NCI-H1930 (cell line): ENCODE data around the gene VWF.

Experiments used
- DNase-seq, 2 experiments: peaks; one replicate each; lab custom pipeline; 2025; lab: John Stamatoyannopoulos, UW

Gene VWF

DNA sequence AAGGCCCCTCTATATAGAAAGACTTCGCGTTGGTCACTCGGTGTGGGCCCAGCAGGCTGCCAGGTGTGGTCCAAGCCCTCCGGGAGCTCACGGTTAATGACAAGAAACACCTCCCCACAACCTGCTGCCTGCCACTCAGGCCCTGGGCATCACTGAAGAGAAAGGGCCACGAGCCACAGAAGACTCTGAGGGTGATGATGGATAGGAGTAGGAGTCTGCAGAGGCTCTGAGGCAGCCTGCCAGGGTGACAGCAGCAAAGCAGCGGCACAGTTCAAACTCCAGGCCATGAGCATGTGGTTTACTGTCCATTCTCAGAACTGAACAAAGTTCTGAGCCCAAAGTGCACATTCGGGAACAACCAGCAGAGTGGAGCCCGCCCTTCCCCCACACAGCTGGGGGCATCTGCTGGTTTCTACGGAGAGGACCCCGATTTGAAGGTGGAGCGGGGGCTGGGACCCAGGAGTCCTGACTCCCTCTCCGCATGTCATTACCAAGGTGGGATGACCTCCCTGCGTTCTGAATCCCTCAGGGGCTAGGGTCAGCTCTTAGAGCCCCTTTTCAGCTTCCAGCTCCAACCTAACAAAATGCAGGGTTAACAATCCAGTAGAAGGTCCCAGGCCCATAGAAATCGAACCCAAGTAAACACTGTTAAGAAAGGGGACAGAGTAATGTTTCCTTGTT lies 65.8 kb downstream of the VWF start:
- DNase-seq, result no peak

DNA sequence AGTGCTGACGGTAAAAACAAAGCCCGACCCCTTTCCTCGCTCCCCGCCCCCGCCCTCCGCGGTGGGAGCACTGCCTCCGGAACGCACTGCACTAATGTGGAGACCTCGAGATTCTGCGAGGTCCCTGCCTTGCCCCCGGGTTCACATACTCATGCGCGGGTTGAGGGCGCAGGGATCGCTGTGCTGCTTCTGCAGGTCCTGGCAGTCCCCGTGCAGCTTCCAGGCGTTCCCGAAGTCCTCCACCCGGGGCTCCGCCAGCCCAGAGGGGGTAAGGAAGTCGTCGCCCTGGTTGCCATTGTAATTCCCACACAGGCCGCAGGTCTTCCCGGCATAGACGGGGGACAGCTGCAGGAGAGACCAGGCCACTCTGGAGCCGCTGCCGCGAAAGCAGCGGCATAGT lies 66.8 kb downstream of the VWF start:
- DNase-seq, result no peak

DNA sequence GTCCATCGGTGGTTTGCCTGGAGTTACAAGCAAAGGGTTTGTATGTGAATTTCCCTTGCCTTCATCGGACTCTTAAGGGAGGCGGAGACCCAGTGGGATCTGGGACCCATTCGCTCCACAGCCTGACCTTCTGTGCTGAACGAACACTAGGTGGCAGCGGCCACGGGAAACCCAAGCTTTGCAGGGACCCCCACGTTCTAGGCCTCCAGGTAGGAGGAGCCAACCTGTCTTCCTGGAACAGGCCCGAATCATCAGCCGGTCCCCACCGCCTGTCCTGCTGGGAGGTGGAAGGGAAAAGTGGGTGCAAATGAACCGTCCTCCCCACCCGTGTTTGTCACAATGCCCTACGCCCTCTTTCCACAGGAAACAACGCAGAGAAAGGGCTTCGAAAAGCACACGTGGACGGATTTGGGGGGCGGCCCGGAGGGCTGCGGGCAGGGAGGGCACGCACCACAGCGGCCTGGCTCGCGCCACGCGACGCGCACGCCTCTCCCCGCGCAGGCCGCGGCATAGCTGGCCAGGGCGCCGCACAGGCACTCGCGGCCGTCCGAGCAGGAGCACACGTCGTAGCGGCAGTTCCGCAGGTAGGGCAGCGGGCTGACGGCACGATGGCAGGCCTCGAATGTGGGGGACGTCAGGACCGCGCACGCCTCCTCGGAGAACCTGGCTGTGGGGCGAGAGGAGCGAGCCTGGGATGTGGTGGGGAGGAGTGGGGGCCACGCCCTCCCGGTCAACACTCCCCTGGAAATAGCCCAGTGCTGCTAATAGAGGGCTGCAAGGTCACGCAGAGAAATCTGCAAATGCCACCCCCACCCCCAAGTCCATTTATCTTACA lies 67.8 kb downstream of the VWF start:
- DNase-seq, result peak in 1 of 2 experiments; percentile 25

DNA sequence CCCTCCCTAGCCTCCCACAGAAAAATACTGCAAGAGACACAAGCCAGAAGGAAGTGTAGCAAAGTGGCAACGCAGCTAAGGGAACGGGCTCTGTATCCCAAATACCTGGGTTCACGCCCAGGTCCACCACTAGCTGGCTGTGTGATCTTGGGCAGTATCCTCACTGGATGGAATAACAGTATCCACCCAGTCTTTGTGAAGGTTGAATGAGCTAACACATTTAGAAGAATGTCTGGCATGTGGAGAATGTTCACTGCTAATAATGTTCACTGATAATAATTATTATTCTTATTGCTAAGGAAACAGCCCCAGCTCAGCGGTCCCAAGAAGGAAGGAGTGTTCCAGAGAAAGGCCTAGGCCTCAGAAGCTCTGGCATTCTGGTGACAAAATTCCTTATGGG lies 70.9 kb downstream of the VWF start:
- no peak for DNase-seq

GRCh38 chr12:6052940-6053329 lies 71.5 kb downstream of the VWF start:
- DNase-seq, result no peak

- DNase-seq, result no peak
These were observed 72.1 kb downstream of the VWF start for GRCh38 chr12:6052206-6052939.

GRCh38 chr12:6049992-6050391 lies 74.5 kb downstream of the VWF start:
- DNase-seq, result no peak

DNA sequence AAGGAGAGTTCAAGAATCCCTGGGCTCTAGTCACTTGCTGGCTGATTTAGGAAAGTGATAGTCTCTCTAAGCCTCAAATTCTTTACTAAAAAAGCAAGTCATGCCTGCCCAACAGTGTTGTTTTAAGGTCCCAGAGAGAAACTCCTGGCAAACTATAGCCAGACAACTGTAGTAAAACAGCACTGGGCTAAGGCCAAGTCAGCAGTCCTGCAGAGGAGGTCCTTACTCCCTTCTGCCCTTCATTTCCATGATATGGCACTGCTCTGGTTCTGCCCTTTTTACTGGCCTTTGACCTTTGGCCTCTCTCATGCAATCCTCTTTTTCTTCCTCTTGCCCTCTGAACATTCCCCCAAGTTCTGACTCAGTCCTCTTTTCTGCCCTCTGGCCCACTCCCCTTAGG lies 74.9 kb downstream of the VWF start:
- DNase-seq, result no peak

DNA sequence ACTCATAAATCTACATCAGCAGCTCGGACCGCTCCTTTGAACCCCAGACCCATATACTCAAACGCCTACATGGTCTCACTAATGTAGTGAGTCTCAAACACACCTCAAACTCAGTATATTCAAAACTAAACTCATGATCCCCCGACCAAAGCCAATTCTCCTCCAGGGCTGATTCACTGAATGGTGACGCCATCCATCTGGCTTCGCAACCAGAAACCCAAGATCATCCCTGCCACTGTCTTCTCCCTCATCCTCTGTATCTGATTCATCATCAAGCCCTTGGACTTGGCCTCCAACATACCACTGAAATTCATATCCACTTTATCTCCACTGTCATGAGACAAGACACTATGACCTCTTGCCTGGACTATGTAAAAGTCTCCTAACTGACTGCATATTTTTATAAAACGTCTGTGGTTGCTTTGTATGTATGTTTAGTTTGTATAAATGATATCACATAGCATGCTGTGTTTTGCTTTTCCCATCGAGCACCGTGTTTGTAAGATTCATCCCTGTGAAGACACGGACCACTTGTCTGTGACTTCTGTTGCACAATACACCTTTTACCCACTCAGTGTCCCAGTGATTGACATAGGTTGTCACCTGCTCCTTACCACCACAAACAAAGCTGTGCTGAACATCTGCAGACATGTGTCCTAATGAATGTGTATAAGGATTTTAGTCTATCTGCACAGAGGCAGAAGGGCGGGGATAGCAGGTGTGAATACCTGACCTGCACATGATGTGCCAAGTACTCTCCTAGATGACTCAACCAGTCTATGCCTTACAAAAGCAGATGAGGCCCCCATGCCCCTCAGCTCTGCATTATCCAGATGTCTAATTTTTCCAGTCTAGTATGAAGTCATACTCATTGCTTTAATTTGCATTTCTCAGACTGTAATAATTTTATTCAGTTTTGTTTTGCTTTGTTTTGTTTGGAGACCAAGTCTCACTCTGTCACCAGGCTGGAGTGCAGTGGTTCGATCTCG lies 76.9 kb downstream of the VWF start:
- DNase-seq, result no peak

DNA sequence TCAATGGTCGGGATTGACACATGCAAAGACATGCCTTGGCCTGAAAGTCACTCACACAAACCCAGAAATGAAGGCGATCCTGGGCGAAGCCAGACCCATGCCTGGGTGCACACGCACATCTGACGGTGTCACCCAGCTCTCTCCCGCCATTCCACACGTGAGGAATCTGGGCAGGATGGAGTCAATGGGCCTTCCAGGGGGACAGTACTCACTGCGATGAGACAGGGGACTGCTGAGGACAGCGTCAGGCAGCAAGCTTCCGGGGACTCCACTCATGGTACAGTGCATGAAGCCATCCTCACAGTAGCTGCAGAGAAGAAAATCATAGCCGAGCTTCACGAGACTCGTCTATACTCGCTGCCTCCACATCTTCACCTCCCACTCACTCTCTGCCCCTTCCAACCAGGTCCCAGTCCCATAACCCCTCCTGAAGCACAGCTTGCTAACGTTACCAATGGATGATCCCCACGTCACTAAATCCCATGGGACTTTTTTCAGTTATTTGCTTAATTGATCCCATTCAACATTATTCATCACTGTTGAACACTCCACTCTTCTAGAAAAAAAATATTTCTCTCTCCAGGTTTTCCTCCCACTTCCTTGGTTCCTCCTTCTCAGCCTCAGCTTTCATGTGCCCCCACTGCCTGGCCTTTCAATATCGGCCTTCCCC lies 77.8 kb downstream of the VWF start:
- no peak for DNase-seq

GRCh38 chr12:6045438-6045837 lies 79.0 kb downstream of the VWF start:
- DNase-seq, result no peak

- DNase-seq, result no peak
These were observed 80.4 kb downstream of the VWF start for GRCh38 chr12:6044082-6044481.

DNA sequence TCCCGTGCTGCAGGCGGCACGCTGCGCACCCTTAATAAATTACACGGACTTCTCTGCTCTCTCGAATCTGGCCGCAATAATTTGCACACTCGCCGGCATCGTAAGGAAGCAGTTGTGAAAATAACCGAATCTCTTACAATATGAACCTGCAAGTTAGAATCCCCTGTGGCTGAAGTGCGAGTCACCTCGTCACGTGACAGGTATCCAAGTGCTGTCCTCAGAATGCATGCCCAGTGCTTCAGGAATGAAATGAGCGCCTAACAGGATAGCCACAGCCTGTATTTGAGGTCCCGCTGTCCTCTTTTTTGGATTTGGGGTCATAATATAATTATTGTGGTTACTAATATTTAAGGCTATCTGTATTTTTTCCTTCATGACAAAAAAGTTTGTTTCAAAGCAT lies 82.0 kb downstream of the VWF start:
- DNase-seq, result no peak

- no peak for DNase-seq
These were observed 82.6 kb downstream of the VWF start for GRCh38 chr12:6041891-6042290.

DNA sequence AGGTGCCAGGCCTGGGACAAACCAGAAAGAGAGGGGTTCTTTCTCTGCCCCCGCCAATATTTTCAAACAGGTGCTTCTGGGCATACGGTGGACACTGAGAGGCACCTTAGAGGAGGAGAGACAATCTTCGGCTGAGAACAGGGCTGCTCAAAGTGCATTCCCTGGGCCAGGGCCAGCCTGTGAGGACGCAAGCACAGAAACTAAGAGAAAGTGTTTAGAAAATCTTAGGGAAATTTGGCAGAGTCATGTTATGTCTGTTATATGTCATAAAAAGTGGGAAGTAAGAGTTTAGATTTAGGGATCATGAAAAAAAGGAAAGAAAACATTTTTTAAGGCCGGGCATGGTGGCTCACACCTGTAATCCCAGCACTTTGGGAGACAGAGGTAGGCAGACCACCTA lies 83.7 kb downstream of the VWF start:
- DNase-seq, result no peak

DNA sequence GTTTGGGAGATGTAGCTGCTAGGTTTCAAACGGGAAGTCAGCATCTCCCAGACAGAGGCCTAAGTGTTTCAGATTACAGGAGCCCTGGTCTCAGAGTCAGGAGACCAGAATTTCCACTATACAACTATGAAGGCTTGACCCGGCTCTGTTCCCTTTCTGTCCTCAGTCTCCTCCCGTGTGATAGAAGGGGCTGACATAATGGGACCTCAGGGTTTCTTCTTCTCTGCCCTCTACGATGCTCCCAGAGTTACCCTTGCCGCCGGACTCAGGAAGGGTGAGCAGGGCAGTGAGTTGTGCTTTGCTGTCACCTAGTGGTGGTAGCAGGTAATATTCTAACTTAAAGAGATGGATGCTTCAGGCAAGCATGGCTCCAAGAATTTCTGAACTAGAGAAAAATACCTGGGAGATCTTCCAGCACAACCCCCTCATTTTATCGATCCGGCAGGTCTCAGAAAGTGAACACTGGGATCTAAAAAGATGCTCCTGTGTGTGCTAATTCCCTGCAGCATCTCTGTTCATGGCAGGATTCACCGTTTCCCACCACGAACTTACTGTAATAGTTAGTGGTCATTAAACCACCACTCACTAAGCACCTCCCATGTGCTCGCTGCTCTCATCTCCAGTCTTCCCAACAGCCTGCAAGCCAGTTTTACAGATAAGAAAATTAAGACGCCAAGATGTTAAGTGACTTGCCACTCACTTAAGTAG lies 84.4 kb downstream of the VWF start:
- peak; percentile 56 to 66 for DNase-seq

DNA sequence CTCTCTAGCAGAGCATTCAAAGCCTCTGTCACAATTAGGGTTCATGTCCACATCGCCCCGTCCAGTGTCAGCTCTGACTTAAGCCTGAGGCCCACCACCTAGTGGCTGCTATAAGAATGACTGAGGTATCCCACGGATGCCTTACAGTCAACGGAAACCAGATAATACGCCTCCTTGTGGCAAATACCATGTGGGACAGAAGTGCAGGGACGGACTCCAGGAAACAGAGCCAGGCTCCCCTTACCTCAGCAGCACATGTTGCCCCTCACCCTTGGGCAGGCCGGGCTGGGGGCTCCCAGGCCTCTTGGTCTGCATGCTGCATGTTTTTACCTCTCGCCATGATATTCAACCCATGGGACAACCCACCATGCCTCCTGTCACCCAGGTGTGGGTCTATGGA lies 86.3 kb downstream of the VWF start:
- DNase-seq, result peak; percentile 45 to 75

DNA sequence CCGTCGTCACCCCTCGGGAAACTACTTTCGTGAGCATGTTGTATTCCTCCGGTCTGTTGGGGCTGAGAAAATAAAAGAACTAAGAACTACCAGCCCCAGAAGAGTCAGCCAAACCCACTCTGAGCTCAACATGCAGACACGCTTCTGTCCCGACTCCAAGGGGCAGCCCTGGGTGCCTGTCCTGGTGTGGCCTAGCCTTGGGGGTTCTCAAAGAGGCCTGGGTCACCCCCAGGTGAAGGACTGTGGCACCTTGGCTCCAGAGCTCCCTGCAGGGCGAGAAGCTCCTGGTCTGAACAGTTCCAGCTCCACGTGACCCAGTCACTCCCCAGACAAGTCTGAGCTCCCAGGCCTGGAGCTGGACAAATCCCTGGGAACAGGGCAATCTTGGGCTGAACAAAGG lies 87.0 kb downstream of the VWF start:
- DNase-seq, result no peak

DNA sequence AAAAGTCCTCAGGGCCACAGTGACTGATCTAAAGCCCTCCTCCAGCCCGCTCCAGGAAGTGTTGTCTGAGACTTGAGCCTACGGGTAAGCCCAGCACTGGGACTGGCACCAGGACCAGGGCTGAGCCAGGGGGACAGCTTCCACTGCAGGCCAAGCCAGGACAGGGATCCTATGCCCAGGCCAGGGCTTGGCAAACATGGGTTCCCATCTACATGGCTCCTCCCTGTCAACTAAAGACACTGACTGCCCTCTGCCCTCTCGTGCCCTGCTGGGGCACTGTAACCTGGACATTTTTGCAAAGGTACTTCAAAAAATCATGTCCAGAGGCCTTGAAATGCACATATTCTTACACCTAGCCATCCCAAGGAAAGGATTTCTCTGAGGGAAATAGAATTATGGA lies 88.0 kb downstream of the VWF start:
- no peak for DNase-seq

GRCh38 chr12:6034596-6034995 lies 89.9 kb downstream of the VWF start:
- no peak for DNase-seq

- no peak for DNase-seq
These were observed 90.9 kb downstream of the VWF start for GRCh38 chr12:6033546-6033945.
